Astrocyte (in vitro differentiated cells and primary cell): ENCODE measurements around the gene MARK4. TPM values are rescaled to one million over a fixed set of nuclear protein-coding genes. Genes with fewer than 3 reads are reported as not detected.
"Not testable (repeated sequence)": the region's sequence is repeated elsewhere in the genome, so short reads cannot be mapped to it uniquely, and the experiment has no call there.

Experiments used
- DNase-seq: peaks from one replicate; pipeline ENCODE4 v3.0.0-alpha.2; 2010; ENCODE audit warnings: low read depth
- FAIRE-seq: peaks from 2 replicates; lab custom pipeline; 2011; peaks lifted over from hg19 to GRCh38; lab: Jason Lieb, UNC
- H2AFZ ChIP-seq: 2 replicates; pipeline ENCODE4 v1.6.0; 2012; ENCODE audit warnings: low read depth, low read length, inconsistent platforms
- H3K27ac ChIP-seq: 2 replicates; pipeline ENCODE4 v1.5.1; 2011; ENCODE audit warnings: low read depth, low read length, inconsistent platforms
- H3K27me3 ChIP-seq: 2 replicates; pipeline ENCODE4 v1.6.0; 2011; ENCODE audit warnings: low read length, inconsistent platforms; ENCODE audit not compliant: insufficient read depth
- H3K36me3 ChIP-seq: 2 replicates; pipeline ENCODE4 v1.5.1; 2011; ENCODE audit warnings: low read length, inconsistent platforms; ENCODE audit not compliant: insufficient read depth
- H3K4me1 ChIP-seq: 2 replicates; pipeline ENCODE4 v1.5.1; 2011; ENCODE audit warnings: low read length, inconsistent platforms; ENCODE audit not compliant: insufficient read depth
- H3K4me2 ChIP-seq: 2 replicates; pipeline ENCODE4 v1.6.0; 2012; ENCODE audit warnings: low read length, inconsistent platforms
- H3K4me3 ChIP-seq: 2 replicates; pipeline ENCODE4 v1.5.1; 2011; ENCODE audit warnings: low read depth, mild to moderate bottlenecking, low read length, inconsistent platforms; ENCODE audit not compliant: insufficient read depth
- H3K79me2 ChIP-seq: 2 replicates; pipeline ENCODE4 v1.6.0; 2012; ENCODE audit warnings: mild to moderate bottlenecking, low read length, inconsistent platforms; ENCODE audit not compliant: insufficient read depth
- H3K9ac ChIP-seq: 2 replicates; pipeline ENCODE4 v1.6.0; 2012; ENCODE audit warnings: mild to moderate bottlenecking, low read length, inconsistent platforms
- H3K9me3 ChIP-seq: 2 replicates; pipeline ENCODE4 v1.5.1; 2012; ENCODE audit warnings: low read depth, mild to moderate bottlenecking, low read length, inconsistent platforms; ENCODE audit not compliant: insufficient read depth
- H4K20me1 ChIP-seq: 2 replicates; pipeline ENCODE4 v1.6.0; 2012; ENCODE audit warnings: low read length, inconsistent platforms; ENCODE audit not compliant: insufficient read depth
- H3K27ac Mint-ChIP-seq: one replicate; pipeline ENCODE4 v1.8.0; 2021; ENCODE audit warnings: mild to moderate bottlenecking, mixed read lengths; ENCODE audit not compliant: unreplicated experiment
- H3K27me3 Mint-ChIP-seq: one replicate; pipeline ENCODE4 v1.8.0; 2021; ENCODE audit warnings: low read depth, mixed read lengths; ENCODE audit not compliant: unreplicated experiment
- H3K36me3 Mint-ChIP-seq: one replicate; pipeline ENCODE4 v1.8.0; 2021; ENCODE audit warnings: low read depth, mixed read lengths; ENCODE audit not compliant: unreplicated experiment
- H3K4me1 Mint-ChIP-seq: one replicate; pipeline ENCODE4 v1.8.0; 2021; ENCODE audit warnings: low read depth, mixed read lengths; ENCODE audit not compliant: unreplicated experiment
- H3K4me3 Mint-ChIP-seq: one replicate; pipeline ENCODE4 v1.8.0; 2021; ENCODE audit warnings: mild to moderate bottlenecking, moderate library complexity, mixed read lengths; ENCODE audit not compliant: unreplicated experiment
- H3K9me3 Mint-ChIP-seq: one replicate; pipeline ENCODE4 v1.8.0; 2021; ENCODE audit warnings: mild to moderate bottlenecking, mixed read lengths; ENCODE audit not compliant: unreplicated experiment
- CTCF ChIP-seq: IDR thresholded peaks from 2 replicates; pipeline ENCODE4 v1.5.1; 2011; ENCODE audit warnings: low read depth, mild to moderate bottlenecking, inconsistent platforms, low read length, moderate library complexity; ENCODE audit not compliant: insufficient read depth
- EZH2 ChIP-seq: IDR thresholded peaks from 2 replicates; pipeline ENCODE4 v1.6.1; 2012; ENCODE audit warnings: mild to moderate bottlenecking, low read length, inconsistent platforms; ENCODE audit not compliant: insufficient read depth
- total RNA-seq: library from RNA; stranded (reverse); gene quantifications from 2 replicates; pipeline ENCODE4 v1.2.1, GENCODE V29; 2021

MARK4 gene
- total RNA-seq, 1 donor from 2014 or later: 61.0 TPM

- no peak overlapping the region for H3K9ac ChIP-seq
- DNase-seq (no peak), FAIRE-seq (no peak)
- no peak overlapping the region for H3K4me3 ChIP-seq
- Mint-ChIP-seq H3K27ac (no peak overlapping the region), H3K4me1 (peaks cover 2% of the 10 kb centered on the region), H3K4me3 (no peak overlapping the region), H3K36me3 (peaks cover 11% of the 10 kb centered on the region), H3K27me3 (no peaks in the 10 kb centered on the region), H3K9me3 (no peaks in the 10 kb centered on the region)
- H3K27me3 ChIP-seq: no peaks in the 10 kb centered on the region
- peaks cover 3% of the 10 kb centered on the region for H3K4me1 ChIP-seq
- H3K4me2 ChIP-seq: no peak overlapping the region
- peaks cover 4% of the 10 kb centered on the region for H4K20me1 ChIP-seq
- no peaks in the 10 kb centered on the region for H3K79me2 ChIP-seq
- no peak overlapping the region for H2AFZ ChIP-seq
- H3K27ac ChIP-seq: no peak overlapping the region
- TF ChIP-seq EZH2: no peak
- H3K36me3 ChIP-seq: no peaks in the 10 kb centered on the region
- H3K9me3 ChIP-seq: no peaks in the 10 kb centered on the region
Measured at GRCh38 chr19:45306040-45306439, 55.0 kb downstream of the MARK4 start.

- FAIRE-seq: no peak
- DNase-seq: no peak
- H3K9me3 ChIP-seq: no peaks in the 10 kb centered on the region
Measured at GRCh38 chr19:45306518-45307027, 55.5 kb downstream of the MARK4 start.

GRCh38 chr19:45307361-45307760 lies 56.3 kb downstream of the MARK4 start:
- no peaks in the 10 kb centered on the region for H3K79me2 ChIP-seq
- FAIRE-seq: no peak
- no peak overlapping the region for H3K27ac Mint-ChIP-seq

More at GRCh38 chr19:45306518-45307027, 55.5 kb downstream of the MARK4 start:
- no peak overlapping the region for H3K9ac ChIP-seq
- no peak overlapping the region for H3K4me3 Mint-ChIP-seq
- peaks cover 4% of the 10 kb centered on the region for H4K20me1 ChIP-seq
- H3K36me3 Mint-ChIP-seq: peaks cover 11% of the 10 kb centered on the region
- H3K9me3 Mint-ChIP-seq: no peaks in the 10 kb centered on the region
- H2AFZ ChIP-seq: no peak overlapping the region
- no peaks in the 10 kb centered on the region for H3K79me2 ChIP-seq
- H3K4me1 ChIP-seq: peaks cover 3% of the 10 kb centered on the region
- peaks cover 2% of the 10 kb centered on the region for H3K4me1 Mint-ChIP-seq
- TF ChIP-seq CTCF (no peak), EZH2 (no peak)
- H3K27me3 Mint-ChIP-seq: no peaks in the 10 kb centered on the region
- H3K27me3 ChIP-seq: no peaks in the 10 kb centered on the region
- H3K27ac Mint-ChIP-seq: no peak overlapping the region
- H3K4me2 ChIP-seq: no peak overlapping the region
- no peak overlapping the region for H3K27ac ChIP-seq
- no peaks in the 10 kb centered on the region for H3K36me3 ChIP-seq
- no peak overlapping the region for H3K4me3 ChIP-seq

GRCh38 chr19:45309322-45309721 lies 58.3 kb downstream of the MARK4 start:
- H3K9me3 ChIP-seq, H3K4me1 Mint-ChIP-seq, H3K9ac ChIP-seq, H3K27me3 ChIP-seq, H2AFZ ChIP-seq, H3K79me2 ChIP-seq, H3K27ac Mint-ChIP-seq, DNase-seq, H3K4me3 ChIP-seq, H3K36me3 Mint-ChIP-seq, H3K9me3 Mint-ChIP-seq, H3K36me3 ChIP-seq, H4K20me1 ChIP-seq, FAIRE-seq, H3K4me2 ChIP-seq, H3K27ac ChIP-seq, H3K4me1 ChIP-seq, H3K4me3 Mint-ChIP-seq: not testable (repeated sequence)
- H3K27me3 Mint-ChIP-seq: peaks cover 12% of the 10 kb centered on the region

More at GRCh38 chr19:45307361-45307760, 56.3 kb downstream of the MARK4 start:
- peaks cover 7% of the 10 kb centered on the region for H3K36me3 Mint-ChIP-seq
- Histone ChIP-seq H2AFZ (no peak overlapping the region), H3K27ac (no peak overlapping the region), H3K4me3 (no peak overlapping the region), H3K27me3 (no peaks in the 10 kb centered on the region), H3K9ac (no peak overlapping the region), H4K20me1 (peaks cover 4% of the 10 kb centered on the region), H3K4me2 (no peak overlapping the region), H3K4me1 (peaks cover 3% of the 10 kb centered on the region), H3K9me3 (no peaks in the 10 kb centered on the region), H3K36me3 (no peaks in the 10 kb centered on the region)
- TF ChIP-seq EZH2: no peak
- TF ChIP-seq CTCF: no peak
- peaks cover 2% of the 10 kb centered on the region for H3K4me1 Mint-ChIP-seq
- no peaks in the 10 kb centered on the region for H3K9me3 Mint-ChIP-seq
- no peak overlapping the region for H3K4me3 Mint-ChIP-seq
- no peaks in the 10 kb centered on the region for H3K27me3 Mint-ChIP-seq
- no peak for DNase-seq
